GM21360 (cell line): ENCODE measurements around the gene MUC20.
"Not testable (repeated sequence)": the region's sequence is repeated elsewhere in the genome, so short reads cannot be mapped to it uniquely, and the experiment has no call there.

Source experiments
- ATAC-seq: cut with Tn5 transposase; IDR thresholded peaks from one replicate; pipeline ENCODE4 v1.9.1; 2021; ENCODE audit warnings: mild to moderate bottlenecking, moderate library complexity; ENCODE audit not compliant: unreplicated experiment

Gene MUC20

GRCh38 chr3:195710126-195710905 lies 10.5 kb upstream of the MUC20 start:
- ATAC-seq: not testable (repeated sequence)

GRCh38 chr3:195711091-195711812 lies 9.5 kb upstream of the MUC20 start:
- not testable (repeated sequence) for ATAC-seq

- no peak for ATAC-seq
Measured at GRCh38 chr3:195711813-195712534, 8.8 kb upstream of the MUC20 start.

- not testable (repeated sequence) for ATAC-seq
Measured at GRCh38 chr3:195712535-195712910, 8.3 kb upstream of the MUC20 start.

GRCh38 chr3:195713150-195713549 lies 7.6 kb upstream of the MUC20 start:
- ATAC-seq: not testable (repeated sequence)

- no peak for ATAC-seq
Measured at GRCh38 chr3:195714380-195715011, 6.3 kb upstream of the MUC20 start.

- no peak for ATAC-seq
Measured at GRCh38 chr3:195715134-195715533, 5.6 kb upstream of the MUC20 start.

- no peak for ATAC-seq
Measured at GRCh38 chr3:195715583-195716266, 5.1 kb upstream of the MUC20 start.

- ATAC-seq: no peak
Measured at GRCh38 chr3:195717416-195717815, 3.4 kb upstream of the MUC20 start.

GRCh38 chr3:195717852-195718476 lies 2.8 kb upstream of the MUC20 start:
- no peak for ATAC-seq

- ATAC-seq: no peak
Measured at GRCh38 chr3:195718477-195718984, 2.2 kb upstream of the MUC20 start.

- not testable (repeated sequence) for ATAC-seq
Measured at GRCh38 chr3:195719514-195720254, 1.1 kb upstream of the MUC20 start.

- not testable (repeated sequence) for ATAC-seq
Measured at GRCh38 chr3:195722139-195722995, 1.6 kb downstream of the MUC20 start.

GRCh38 chr3:195722996-195723345 lies 2.2 kb downstream of the MUC20 start:
- not testable (repeated sequence) for ATAC-seq

GRCh38 chr3:195724363-195724762 lies 3.6 kb downstream of the MUC20 start:
- not testable (repeated sequence) for ATAC-seq

- not testable (repeated sequence) for ATAC-seq
Measured at GRCh38 chr3:195725916-195726740, 5.3 kb downstream of the MUC20 start.

GRCh38 chr3:195727606-195728195 lies 6.9 kb downstream of the MUC20 start:
- ATAC-seq: no peak
